ENCODE results near the gene SRM.
"Not testable (repeated sequence)": the region's sequence is repeated elsewhere in the genome, so short reads cannot be mapped to it uniquely, and the experiment has no call there.

SRM gene

GRCh38 chr1:11026903-11027302 lies 32.9 kb downstream of the SRM start:
- Histone ChIP-seq H3K9ac (ENCODE audit: low read depth, low read length) (no peak overlapping the region), H3K36me3 (ENCODE audit: insufficient read depth, low read length) (peaks cover 73% of the 10 kb centered on the region), H3K9me3 (ENCODE audit: insufficient read depth, low read depth, low read length) (no peaks in the 10 kb centered on the region), H3K27ac (ENCODE audit: low read depth, low read length) (no peak overlapping the region; the same call in 1 of the 2 replicates), H3K4me1 (ENCODE audit: insufficient read depth, low read length) (no peaks in the 10 kb centered on the region), H3K27me3 (ENCODE audit: insufficient read depth, low read length) (no peaks in the 10 kb centered on the region), H3K4me3 (ENCODE audit: low read length) (no peak overlapping the region)
- 93% methylated on average over 5 of the region's 5 CpGs for WGBS

- H3K36me3 ChIP-seq (ENCODE audit: insufficient read depth, low read length) = peaks cover 81% of the 10 kb centered on the region
- H3K4me3 ChIP-seq (ENCODE audit: low read length) = no peak overlapping the region
- H3K27me3 ChIP-seq (ENCODE audit: insufficient read depth, low read length) = no peaks in the 10 kb centered on the region
- H3K27ac ChIP-seq (ENCODE audit: low read depth, low read length) = no peak overlapping the region
- H3K9me3 ChIP-seq (ENCODE audit: insufficient read depth, low read depth, low read length) = no peaks in the 10 kb centered on the region
- 100% methylated on average over 1 of the region's 1 CpG for WGBS
- H3K4me1 ChIP-seq (ENCODE audit: insufficient read depth, low read length) = no peaks in the 10 kb centered on the region
- no peak overlapping the region for H3K9ac ChIP-seq (ENCODE audit: low read depth, low read length)
These were observed 33.8 kb downstream of the SRM start for GRCh38 chr1:11026052-11026451.

GRCh38 chr1:11025618-11026017 lies 34.2 kb downstream of the SRM start:
- Histone ChIP-seq H3K36me3 (ENCODE audit: insufficient read depth, low read length) (peaks cover 83% of the 10 kb centered on the region), H3K4me1 (ENCODE audit: insufficient read depth, low read length) (no peaks in the 10 kb centered on the region), H3K27me3 (ENCODE audit: insufficient read depth, low read length) (no peaks in the 10 kb centered on the region), H3K27ac (ENCODE audit: low read depth, low read length) (no peak overlapping the region), H3K4me3 (ENCODE audit: low read length) (no peak overlapping the region), H3K9ac (ENCODE audit: low read depth, low read length) (no peak overlapping the region), H3K9me3 (ENCODE audit: insufficient read depth, low read depth, low read length) (no peaks in the 10 kb centered on the region)
- WGBS = 98% methylated on average over 1 of the region's 1 CpG

- Histone ChIP-seq H3K27ac (ENCODE audit: low read depth, low read length) (no peak overlapping the region), H3K9ac (ENCODE audit: low read depth, low read length) (no peak overlapping the region), H3K4me1 (ENCODE audit: insufficient read depth, low read length) (no peaks in the 10 kb centered on the region), H3K4me3 (ENCODE audit: low read length) (no peak overlapping the region), H3K36me3 (ENCODE audit: insufficient read depth, low read length) (peaks cover 85% of the 10 kb centered on the region), H3K27me3 (ENCODE audit: insufficient read depth, low read length) (no peaks in the 10 kb centered on the region), H3K9me3 (ENCODE audit: insufficient read depth, low read depth, low read length) (no peaks in the 10 kb centered on the region)
- WGBS = 91% methylated on average over 1 of the region's 2 CpGs
These were observed 35.0 kb downstream of the SRM start for GRCh38 chr1:11024874-11025203.

- H3K4me3 ChIP-seq (ENCODE audit: low read length) = no peak overlapping the region
- no peaks in the 10 kb centered on the region for H3K27me3 ChIP-seq (ENCODE audit: insufficient read depth, low read length)
- H3K9ac ChIP-seq (ENCODE audit: low read depth, low read length) = no peak overlapping the region
- H3K27ac ChIP-seq (ENCODE audit: low read depth, low read length) = no peak overlapping the region
- H3K9me3 ChIP-seq (ENCODE audit: insufficient read depth, low read depth, low read length) = no peaks in the 10 kb centered on the region
- peaks cover 87% of the 10 kb centered on the region for H3K36me3 ChIP-seq (ENCODE audit: insufficient read depth, low read length)
- no peaks in the 10 kb centered on the region for H3K4me1 ChIP-seq (ENCODE audit: insufficient read depth, low read length)
- 94% methylated on average over 2 of the region's 3 CpGs for WGBS
These were observed 35.5 kb downstream of the SRM start for GRCh38 chr1:11024154-11024873.

GRCh38 chr1:11023201-11023600 lies 36.6 kb downstream of the SRM start:
- Histone ChIP-seq H3K27me3 (ENCODE audit: insufficient read depth, low read length) (no peaks in the 10 kb centered on the region), H3K9ac (ENCODE audit: low read depth, low read length) (no peak overlapping the region), H3K4me1 (ENCODE audit: insufficient read depth, low read length) (no peaks in the 10 kb centered on the region), H3K4me3 (ENCODE audit: low read length) (no peak overlapping the region), H3K36me3 (ENCODE audit: insufficient read depth, low read length) (peaks cover 96% of the 10 kb centered on the region), H3K27ac (ENCODE audit: low read depth, low read length) (no peak overlapping the region), H3K9me3 (ENCODE audit: insufficient read depth, low read depth, low read length) (no peaks in the 10 kb centered on the region)
- 96% methylated on average over 14 of the region's 14 CpGs for WGBS

GRCh38 chr1:11019971-11020370 lies 39.8 kb downstream of the SRM start:
- peaks cover 94% of the 10 kb centered on the region for H3K36me3 ChIP-seq (ENCODE audit: insufficient read depth, low read length)

GRCh38 chr1:11019358-11019757 lies 40.5 kb downstream of the SRM start:
- not testable (repeated sequence) for H3K4me3 ChIP-seq (ENCODE audit: low read length); H3K4me1 ChIP-seq (ENCODE audit: insufficient read depth, low read length); H3K27ac ChIP-seq (ENCODE audit: low read depth, low read length); H3K27me3 ChIP-seq (ENCODE audit: insufficient read depth, low read length); H3K9me3 ChIP-seq (ENCODE audit: insufficient read depth, low read depth, low read length); H3K9ac ChIP-seq (ENCODE audit: low read depth, low read length)
- 94% methylated on average over 8 of the region's 8 CpGs for WGBS
- peaks cover 94% of the 10 kb centered on the region for H3K36me3 ChIP-seq (ENCODE audit: insufficient read depth, low read length)

More at GRCh38 chr1:11019971-11020370, 39.8 kb downstream of the SRM start:
- H3K9ac ChIP-seq (ENCODE audit: low read depth, low read length) = no peak overlapping the region
- no peaks in the 10 kb centered on the region for H3K9me3 ChIP-seq (ENCODE audit: insufficient read depth, low read depth, low read length)
- H3K4me1 ChIP-seq (ENCODE audit: insufficient read depth, low read length) = no peaks in the 10 kb centered on the region
- H3K27me3 ChIP-seq (ENCODE audit: insufficient read depth, low read length) = no peaks in the 10 kb centered on the region
- H3K4me3 ChIP-seq (ENCODE audit: low read length) = no peak overlapping the region
- no peak overlapping the region for H3K27ac ChIP-seq (ENCODE audit: low read depth, low read length)
- WGBS = 98% methylated on average over 7 of the region's 7 CpGs

- WGBS = 8% methylated on average over 11 of the region's 11 CpGs
- Histone ChIP-seq H3K36me3 (ENCODE audit: insufficient read depth, low read length) (peaks cover 47% of the 10 kb centered on the region), H3K9me3 (ENCODE audit: insufficient read depth, low read depth, low read length) (no peaks in the 10 kb centered on the region), H3K4me1 (ENCODE audit: insufficient read depth, low read length) (peaks cover 19% of the 10 kb centered on the region), H3K27ac (ENCODE audit: low read depth, low read length) (peak overlapping the region; percentile 100), H3K27me3 (ENCODE audit: insufficient read depth, low read length) (no peaks in the 10 kb centered on the region), H3K9ac (ENCODE audit: low read depth, low read length) (peak overlapping the region; percentile 100), H3K4me3 (ENCODE audit: low read length) (peak overlapping the region; percentile 89)
These were observed 46.7 kb downstream of the SRM start for GRCh38 chr1:11013160-11013531.

GRCh38 chr1:11012260-11013159 lies 47.3 kb downstream of the SRM start, which contains the start of gene TARDBP:
TARDBP (plus strand) TSS chr1:11012654; CDS start chr1:11013728, 1,074 bp downstream.
- Histone ChIP-seq H3K36me3 (ENCODE audit: insufficient read depth, low read length) (peaks cover 44% of the 10 kb centered on the region), H3K27ac (ENCODE audit: low read depth, low read length) (peak within 1 kb of the TSS; percentile 100), H3K4me1 (ENCODE audit: insufficient read depth, low read length) (peaks cover 19% of the 10 kb centered on the region), H3K9me3 (ENCODE audit: insufficient read depth, low read depth, low read length) (no peaks in the 10 kb centered on the region), H3K4me3 (ENCODE audit: low read length) (peak within 1 kb of the TSS; percentile 89), H3K9ac (ENCODE audit: low read depth, low read length) (peak within 1 kb of the TSS; percentile 100), H3K27me3 (ENCODE audit: insufficient read depth, low read length) (no peaks in the 10 kb centered on the region)
- WGBS = under 1% methylated on average over 94 of the region's 94 CpGs

Data from HUES64 (cell line).